VCaP (cell line): ENCODE results near the gene MXD1.

Source experiments
- H3K27ac ChIP-seq: fragments of 450-650 bp; 2 replicates; pipeline ENCODE4 v1.5.1; 2017
- CTCF ChIP-seq: fragments of 450-650 bp; conservative IDR thresholded peaks from 2 replicates; pipeline ENCODE4 v1.5.1; 2017; ENCODE audit warnings: mild to moderate bottlenecking, moderate library complexity

Gene MXD1

DNA sequence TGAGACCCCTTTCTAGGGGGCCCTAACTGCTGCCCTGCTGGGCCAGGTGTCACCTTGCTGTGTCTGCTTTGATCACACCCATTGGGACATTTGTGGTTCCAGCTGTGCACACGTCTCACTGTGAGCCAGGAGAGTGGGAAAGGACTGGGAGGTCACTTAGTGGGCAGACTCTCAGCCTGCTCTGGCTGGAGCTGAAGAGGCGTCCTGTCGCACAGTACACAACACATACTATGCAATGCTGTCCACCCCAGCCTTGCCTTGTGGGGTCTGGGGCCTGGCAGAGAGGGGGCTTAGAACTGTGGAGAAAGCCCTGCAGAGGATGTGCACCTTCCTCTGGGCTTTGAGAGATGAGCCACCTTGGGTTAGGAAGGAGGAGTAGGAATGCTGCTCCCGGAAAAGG is 71.8 kb downstream of the MXD1 start:
- H3K27ac ChIP-seq, result no peak overlapping the region
- TF ChIP-seq CTCF, result no peak

GRCh38 chr2:69988086-69988635 is 73.3 kb downstream of the MXD1 start:
- no peak for TF ChIP-seq CTCF

GRCh38 chr2:69989009-69989408 is 74.1 kb downstream of the MXD1 start:
- TF ChIP-seq CTCF, result no peak
- no peak overlapping the region for H3K27ac ChIP-seq

More at GRCh38 chr2:69988086-69988635, 73.3 kb downstream of the MXD1 start:
- no peak overlapping the region for H3K27ac ChIP-seq

DNA sequence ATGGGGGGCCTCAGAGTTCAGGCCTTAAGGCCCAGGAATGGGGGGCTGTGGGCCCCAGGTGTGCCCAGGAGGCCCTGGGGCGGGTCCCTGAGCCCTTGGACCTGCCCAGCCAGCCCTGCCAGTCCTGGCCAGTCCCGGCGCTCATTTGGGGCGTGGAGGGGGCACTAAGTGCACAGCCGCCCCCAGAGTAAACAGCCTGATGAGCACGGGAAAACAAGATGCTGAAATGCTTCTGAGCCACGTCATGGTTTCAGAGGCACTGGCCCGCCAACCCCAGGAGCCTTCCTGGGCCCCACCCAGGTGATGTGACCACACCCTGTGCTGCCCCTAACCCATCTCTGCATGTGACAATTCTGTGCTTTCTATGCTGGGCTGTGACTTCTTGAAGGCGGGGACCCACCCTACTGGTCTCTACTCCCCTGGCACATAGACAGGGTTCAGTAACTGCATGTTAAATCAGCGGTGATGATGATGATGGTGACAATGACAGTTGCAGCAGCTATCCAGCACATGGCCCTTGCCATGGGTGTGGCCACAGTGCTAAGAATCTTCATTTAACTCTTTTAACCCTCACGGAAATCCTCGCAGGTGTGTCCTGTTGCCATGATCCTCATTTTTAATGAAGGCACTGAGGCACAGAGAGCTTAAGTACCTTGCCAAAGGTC is 74.7 kb downstream of the MXD1 start:
- no peak overlapping the region for H3K27ac ChIP-seq
- TF ChIP-seq CTCF, result no peak
